ENCODE measurements around the gene TMEM143.
A peak's percentile ranks its signal among the peaks of the same experiment; 100 is the strongest.

TMEM143 gene

DNA sequence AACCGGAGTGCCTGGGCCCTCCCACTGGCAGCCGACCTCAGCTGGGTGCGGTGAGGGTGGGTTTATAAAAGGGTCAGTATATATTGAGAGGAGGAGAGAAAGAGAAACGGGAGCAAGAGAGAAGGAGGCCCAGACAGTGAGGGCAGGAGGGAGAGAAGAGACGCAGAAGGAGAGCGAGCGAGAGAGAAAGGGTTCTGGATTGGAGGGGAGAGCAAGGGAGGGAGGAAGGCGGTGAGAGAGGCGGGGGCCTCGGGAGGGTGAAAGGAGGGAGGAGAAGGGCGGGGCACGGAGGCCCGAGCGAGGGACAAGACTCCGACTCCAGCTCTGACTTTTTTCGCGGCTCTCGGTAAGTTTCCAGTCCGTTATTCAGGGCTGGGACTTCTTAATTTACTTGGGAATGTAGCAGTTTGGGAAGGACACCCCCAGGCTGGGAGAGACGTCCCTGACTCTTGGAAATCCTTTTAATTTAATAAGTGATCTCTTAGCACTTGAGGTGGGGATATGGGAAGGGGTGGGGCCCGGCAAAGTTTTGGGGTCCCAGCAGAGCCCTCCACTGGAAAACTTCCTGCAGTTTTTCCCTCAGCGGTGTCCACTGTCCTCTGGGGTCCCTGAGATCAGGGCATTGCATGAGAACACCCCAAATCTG is 38.4 kb downstream of the TMEM143 start, which contains the start of gene EMP3:
Gene EMP3, plus strand, starts transcription at position 288 of the 646 bp plus-strand sequence. CDS start 1,293 bp downstream, outside the sequence.
- H2AK5ac ChIP-seq (ENCODE audit: low read length), result no peak within 1 kb of the TSS
- peak within 1 kb of the TSS; percentile 66 for H3K4me2 ChIP-seq (ENCODE audit: low read length)
- H3K36me3 ChIP-seq (ENCODE audit: control insufficient read depth, insufficient read depth, low read length), result no peaks in the 10 kb centered on the region
- H3K27me3 ChIP-seq (ENCODE audit: insufficient read depth, low read length, poor library complexity), result no peaks in the 10 kb centered on the region
- peaks cover 4% of the 10 kb centered on the region for H3K4me1 ChIP-seq (ENCODE audit: control insufficient read depth, low read depth, low read length)
- H3K9ac ChIP-seq (ENCODE audit: low read length), result peak within 1 kb of the TSS; percentile 63
- no CpG with 5 or more reads among the region's 22 CpGs for WGBS (ENCODE audit: extremely low coverage, insufficient coverage, low lambda C conversion rate)
- no peak within 1 kb of the TSS for H3K23ac ChIP-seq (ENCODE audit: low read length)
- H3K4ac ChIP-seq (ENCODE audit: low read depth, low read length), result peak within 1 kb of the TSS; percentile 96
- H3K56ac ChIP-seq (ENCODE audit: low read length), result peak within 1 kb of the TSS; percentile 82
- no peaks in the 10 kb centered on the region for H3K79me1 ChIP-seq (ENCODE audit: low read length)
- no peaks in the 10 kb centered on the region for H3K79me2 ChIP-seq (ENCODE audit: control insufficient read depth, insufficient read depth, low read length)
- H3K4me3 ChIP-seq (ENCODE audit: low read length), result peak within 1 kb of the TSS; percentile 12
- H2BK120ac ChIP-seq (ENCODE audit: low read depth, low read length), result peak within 1 kb of the TSS; percentile 78
- peak within 1 kb of the TSS; percentile 95 for H4K8ac ChIP-seq (ENCODE audit: low read depth, low read length)
- H4K5ac ChIP-seq (ENCODE audit: low read length), result no peak within 1 kb of the TSS
- no peak within 1 kb of the TSS for H2BK5ac ChIP-seq (ENCODE audit: low read length)
- no peak within 1 kb of the TSS for H2BK15ac ChIP-seq (replicated peaks; ENCODE audit: low read depth)
- peak within 1 kb of the TSS; percentile 95 for H3K18ac ChIP-seq (ENCODE audit: low read length)
- peak within 1 kb of the TSS; percentile 55 for H3K27ac ChIP-seq (ENCODE audit: low read depth, low read length)
- DNase-seq, result peak; percentile 93

GRCh38 chr19:48321622-48322591 is 41.8 kb downstream of the TMEM143 start:
- H2BK120ac ChIP-seq (ENCODE audit: low read depth, low read length), result peak overlapping the region; percentile 74
- H3K4me2 ChIP-seq (ENCODE audit: low read length), result peak overlapping the region; percentile 88
- peak overlapping the region; percentile 33 for H4K5ac ChIP-seq (ENCODE audit: low read length)
- H3K36me3 ChIP-seq (ENCODE audit: control insufficient read depth, insufficient read depth, low read length), result no peaks in the 10 kb centered on the region
- no peak overlapping the region for H3K23ac ChIP-seq (ENCODE audit: low read length)
- H3K18ac ChIP-seq (ENCODE audit: low read length), result peak overlapping the region; percentile 93
- peak overlapping the region; percentile 84 for H4K8ac ChIP-seq (ENCODE audit: low read depth, low read length)
- peak overlapping the region; percentile 74 for H3K27ac ChIP-seq (ENCODE audit: low read depth, low read length)
- peak overlapping the region; percentile 92 for H3K9ac ChIP-seq (ENCODE audit: low read length)
- peak overlapping the region; percentile 98 for H3K56ac ChIP-seq (ENCODE audit: low read length)
- peak overlapping the region; percentile 84 for H2BK5ac ChIP-seq (ENCODE audit: low read length)
- peak overlapping the region; percentile 28 for H3K4ac ChIP-seq (ENCODE audit: low read depth, low read length)
- no peaks in the 10 kb centered on the region for H3K27me3 ChIP-seq (ENCODE audit: insufficient read depth, low read length, poor library complexity)
- peaks cover 4% of the 10 kb centered on the region for H3K4me1 ChIP-seq (ENCODE audit: control insufficient read depth, low read depth, low read length)
- no peak overlapping the region for H2BK15ac ChIP-seq (replicated peaks; ENCODE audit: low read depth)
- WGBS (ENCODE audit: extremely low coverage, insufficient coverage, low lambda C conversion rate), result no CpG with 5 or more reads among the region's 63 CpGs
- no peaks in the 10 kb centered on the region for H3K79me2 ChIP-seq (ENCODE audit: control insufficient read depth, insufficient read depth, low read length)
- H3K79me1 ChIP-seq (ENCODE audit: low read length), result no peaks in the 10 kb centered on the region
- peak overlapping the region; percentile 55 for H2AK5ac ChIP-seq (ENCODE audit: low read length)
- H3K4me3 ChIP-seq (ENCODE audit: low read length), result peak overlapping the region; percentile 55
- DNase-seq, result peak; percentile 97

- Histone ChIP-seq H4K5ac (ENCODE audit: low read length) (no peak overlapping the region), H3K4ac (ENCODE audit: low read depth, low read length) (peak overlapping the region; percentile 28), H3K27ac (ENCODE audit: low read depth, low read length) (peak overlapping the region; percentile 74), H4K8ac (ENCODE audit: low read depth, low read length) (no peak overlapping the region), H3K4me2 (ENCODE audit: low read length) (peak overlapping the region; percentile 88), H2BK5ac (ENCODE audit: low read length) (peak overlapping the region; percentile 84), H2BK15ac (replicated peaks; ENCODE audit: low read depth) (no peak overlapping the region), H3K27me3 (ENCODE audit: insufficient read depth, low read length, poor library complexity) (no peaks in the 10 kb centered on the region), H3K4me1 (ENCODE audit: control insufficient read depth, low read depth, low read length) (peaks cover 4% of the 10 kb centered on the region), H3K4me3 (ENCODE audit: low read length) (peak overlapping the region; percentile 55), H2BK120ac (ENCODE audit: low read depth, low read length) (no peak overlapping the region), H3K36me3 (ENCODE audit: control insufficient read depth, insufficient read depth, low read length) (no peaks in the 10 kb centered on the region), H3K23ac (ENCODE audit: low read length) (no peak overlapping the region), H3K79me2 (ENCODE audit: control insufficient read depth, insufficient read depth, low read length) (no peaks in the 10 kb centered on the region), H3K79me1 (ENCODE audit: low read length) (no peaks in the 10 kb centered on the region), H3K18ac (ENCODE audit: low read length) (peak overlapping the region; percentile 93), H2AK5ac (ENCODE audit: low read length) (no peak overlapping the region), H3K56ac (ENCODE audit: low read length) (peak overlapping the region; percentile 98), H3K9ac (ENCODE audit: low read length) (peak overlapping the region; percentile 92)
- no CpG with 5 or more reads among the region's 22 CpGs for WGBS (ENCODE audit: extremely low coverage, insufficient coverage, low lambda C conversion rate)
- DNase-seq, result peak; percentile 99
Observed at GRCh38 chr19:48321372-48321621, 42.4 kb downstream of the TMEM143 start.

DNA sequence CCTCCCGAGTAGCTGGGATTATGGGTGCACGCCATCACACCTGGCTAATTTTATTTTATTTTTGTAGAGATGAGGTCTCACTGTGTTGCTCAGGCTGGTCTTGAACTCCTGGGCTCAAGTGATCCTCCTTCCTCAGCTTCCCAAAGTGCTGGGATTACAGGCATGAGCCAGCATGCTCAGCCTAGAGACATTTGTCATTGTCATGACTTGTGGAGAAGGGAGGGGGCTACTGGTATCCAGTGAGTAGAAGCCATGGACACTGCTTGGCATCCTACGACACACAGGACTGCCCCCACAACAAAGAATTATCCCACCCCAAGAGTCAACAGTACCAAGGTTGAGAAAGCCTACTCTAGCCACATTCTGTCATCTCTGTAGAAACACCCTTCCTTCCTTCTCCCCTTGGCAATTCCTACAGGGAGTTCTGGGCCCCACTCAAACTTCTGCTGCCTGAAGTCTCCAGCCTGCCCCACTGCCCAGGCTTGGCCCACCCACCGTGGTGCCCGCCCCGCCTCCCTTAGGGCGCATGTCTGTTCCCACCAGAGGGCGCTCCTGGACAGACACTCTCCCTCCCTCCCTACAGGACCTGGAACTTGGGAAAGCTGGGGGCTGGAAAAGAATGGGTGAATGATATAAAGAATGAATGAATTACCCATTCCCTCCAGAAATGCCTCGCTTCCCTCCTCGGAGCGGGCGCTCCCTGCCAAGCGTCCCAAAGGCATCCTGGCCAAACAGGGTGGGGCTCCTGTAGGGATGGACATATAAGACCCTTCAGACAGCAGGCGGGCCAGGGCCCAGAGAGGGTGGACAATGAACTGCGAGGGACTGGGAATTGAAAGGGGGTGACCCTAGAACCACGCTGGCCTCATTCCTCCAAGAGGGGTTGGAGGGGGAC is 43.8 kb downstream of the TMEM143 start:
- WGBS (ENCODE audit: extremely low coverage, insufficient coverage, low lambda C conversion rate), result no CpG with 5 or more reads among the region's 16 CpGs
- peak; percentile 89 for DNase-seq
- peak overlapping the region; percentile 62 for H3K27ac ChIP-seq (ENCODE audit: low read depth, low read length)

DNA sequence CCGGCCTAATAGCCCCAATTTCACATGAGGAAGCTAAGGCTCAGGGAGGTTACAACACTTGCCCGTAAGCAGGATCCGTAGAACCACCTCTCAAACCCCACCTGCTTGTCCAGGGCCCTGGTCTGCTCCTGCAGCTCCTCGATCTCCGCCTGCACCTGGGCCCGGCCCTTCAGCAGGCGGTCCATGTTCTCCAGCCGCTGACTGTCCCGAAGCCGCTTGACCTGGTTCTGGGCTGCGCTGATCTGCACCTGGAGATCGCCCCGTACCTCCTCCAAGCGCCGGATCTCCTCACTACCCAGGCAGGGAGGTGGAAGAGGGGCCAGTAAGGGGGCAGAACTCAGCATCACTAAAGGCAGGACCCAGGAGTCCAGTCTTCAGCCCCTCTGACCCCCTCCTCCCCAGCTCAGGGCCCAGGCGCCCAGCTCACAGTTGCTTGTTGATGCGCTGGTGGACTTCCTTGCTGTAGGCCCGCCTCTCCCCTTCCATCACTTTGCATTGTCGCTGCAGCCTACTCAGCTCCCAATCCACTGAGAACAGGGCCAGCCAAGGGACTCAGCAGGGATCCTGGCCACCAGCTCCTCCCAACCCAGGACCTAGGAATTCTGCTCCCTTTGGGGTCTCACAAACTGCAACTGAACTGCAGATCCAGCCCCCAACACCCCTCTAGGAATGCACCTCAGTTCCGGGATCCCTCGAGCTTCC is 45.3 kb downstream of the TMEM143 start:
- no peak overlapping the region for H2BK5ac ChIP-seq (ENCODE audit: low read length)
- H3K79me1 ChIP-seq (ENCODE audit: low read length), result no peaks in the 10 kb centered on the region
- no peak overlapping the region for H2BK120ac ChIP-seq (ENCODE audit: low read depth, low read length)
- H3K27me3 ChIP-seq (ENCODE audit: insufficient read depth, low read length, poor library complexity), result no peaks in the 10 kb centered on the region
- DNase-seq, result peak; percentile 54
- no peak overlapping the region for H3K4ac ChIP-seq (ENCODE audit: low read depth, low read length)
- H4K5ac ChIP-seq (ENCODE audit: low read length), result no peak overlapping the region
- no peaks in the 10 kb centered on the region for H3K36me3 ChIP-seq (ENCODE audit: control insufficient read depth, insufficient read depth, low read length)
- no peak overlapping the region for H4K8ac ChIP-seq (ENCODE audit: low read depth, low read length)
- peaks cover 4% of the 10 kb centered on the region for H3K4me1 ChIP-seq (ENCODE audit: control insufficient read depth, low read depth, low read length)
- H2AK5ac ChIP-seq (ENCODE audit: low read length), result no peak overlapping the region
- H3K18ac ChIP-seq (ENCODE audit: low read length), result no peak overlapping the region
- no peak overlapping the region for H2BK15ac ChIP-seq (replicated peaks; ENCODE audit: low read depth)
- no peak overlapping the region for H3K56ac ChIP-seq (ENCODE audit: low read length)
- no CpG with 5 or more reads among the region's 21 CpGs for WGBS (ENCODE audit: extremely low coverage, insufficient coverage, low lambda C conversion rate)
- no peak overlapping the region for H3K9ac ChIP-seq (ENCODE audit: low read length)
- H3K23ac ChIP-seq (ENCODE audit: low read length), result no peak overlapping the region
- H3K4me2 ChIP-seq (ENCODE audit: low read length), result no peak overlapping the region
- H3K79me2 ChIP-seq (ENCODE audit: control insufficient read depth, insufficient read depth, low read length), result no peaks in the 10 kb centered on the region
- no peak overlapping the region for H3K27ac ChIP-seq (ENCODE audit: low read depth, low read length)
- no peak overlapping the region for H3K4me3 ChIP-seq (ENCODE audit: low read length)

More for the DNA sequence above, 43.8 kb downstream of the TMEM143 start:
- no peak overlapping the region for H2BK15ac ChIP-seq (replicated peaks; ENCODE audit: low read depth)
- no peaks in the 10 kb centered on the region for H3K36me3 ChIP-seq (ENCODE audit: control insufficient read depth, insufficient read depth, low read length)
- H2BK5ac ChIP-seq (ENCODE audit: low read length), result no peak overlapping the region
- no peak overlapping the region for H3K4me3 ChIP-seq (ENCODE audit: low read length)
- H3K9ac ChIP-seq (ENCODE audit: low read length), result peak overlapping the region; percentile 35
- H3K23ac ChIP-seq (ENCODE audit: low read length), result no peak overlapping the region
- H2AK5ac ChIP-seq (ENCODE audit: low read length), result no peak overlapping the region
- H3K4me1 ChIP-seq (ENCODE audit: control insufficient read depth, low read depth, low read length), result peaks cover 4% of the 10 kb centered on the region
- no peak overlapping the region for H2BK120ac ChIP-seq (ENCODE audit: low read depth, low read length)
- no peaks in the 10 kb centered on the region for H3K79me2 ChIP-seq (ENCODE audit: control insufficient read depth, insufficient read depth, low read length)
- no peak overlapping the region for H3K4ac ChIP-seq (ENCODE audit: low read depth, low read length)
- no peaks in the 10 kb centered on the region for H3K27me3 ChIP-seq (ENCODE audit: insufficient read depth, low read length, poor library complexity)
- no peaks in the 10 kb centered on the region for H3K79me1 ChIP-seq (ENCODE audit: low read length)
- peak overlapping the region; percentile 71 for H3K56ac ChIP-seq (ENCODE audit: low read length)
- H4K5ac ChIP-seq (ENCODE audit: low read length), result no peak overlapping the region
- H3K4me2 ChIP-seq (ENCODE audit: low read length), result no peak overlapping the region
- H3K18ac ChIP-seq (ENCODE audit: low read length), result no peak overlapping the region
- no peak overlapping the region for H4K8ac ChIP-seq (ENCODE audit: low read depth, low read length)

Measured in mesendoderm (in vitro differentiated cells).